ENCODE results near the gene NF2.
A peak's percentile ranks its signal among the peaks of the same experiment; 100 is the strongest.

The NF2 gene

DNA sequence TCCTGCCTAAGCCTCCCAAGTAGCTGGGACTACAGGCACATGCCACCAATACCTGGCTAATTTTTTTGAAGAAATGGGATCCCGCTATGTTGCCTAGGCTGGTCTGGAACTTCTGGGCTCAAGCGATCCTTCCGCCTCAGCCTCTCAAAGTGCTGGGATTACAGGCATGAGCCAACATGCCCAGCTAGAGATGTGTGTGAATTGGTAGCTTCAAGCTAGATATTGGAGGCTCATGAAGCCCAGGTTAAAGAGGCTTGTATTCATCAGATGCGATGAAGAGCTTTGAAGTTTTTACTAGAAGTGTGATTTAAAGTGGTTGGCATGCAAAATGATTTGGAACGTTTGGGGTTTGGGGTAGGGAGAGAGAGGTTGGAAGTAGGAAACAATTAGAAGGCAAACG, 19.6 kb downstream of the NF2 start:
- H3F3A ChIP-seq (ENCODE audit: insufficient read depth), result no peaks in the 10 kb centered on the region
- TF ChIP-seq, protein P1, sequence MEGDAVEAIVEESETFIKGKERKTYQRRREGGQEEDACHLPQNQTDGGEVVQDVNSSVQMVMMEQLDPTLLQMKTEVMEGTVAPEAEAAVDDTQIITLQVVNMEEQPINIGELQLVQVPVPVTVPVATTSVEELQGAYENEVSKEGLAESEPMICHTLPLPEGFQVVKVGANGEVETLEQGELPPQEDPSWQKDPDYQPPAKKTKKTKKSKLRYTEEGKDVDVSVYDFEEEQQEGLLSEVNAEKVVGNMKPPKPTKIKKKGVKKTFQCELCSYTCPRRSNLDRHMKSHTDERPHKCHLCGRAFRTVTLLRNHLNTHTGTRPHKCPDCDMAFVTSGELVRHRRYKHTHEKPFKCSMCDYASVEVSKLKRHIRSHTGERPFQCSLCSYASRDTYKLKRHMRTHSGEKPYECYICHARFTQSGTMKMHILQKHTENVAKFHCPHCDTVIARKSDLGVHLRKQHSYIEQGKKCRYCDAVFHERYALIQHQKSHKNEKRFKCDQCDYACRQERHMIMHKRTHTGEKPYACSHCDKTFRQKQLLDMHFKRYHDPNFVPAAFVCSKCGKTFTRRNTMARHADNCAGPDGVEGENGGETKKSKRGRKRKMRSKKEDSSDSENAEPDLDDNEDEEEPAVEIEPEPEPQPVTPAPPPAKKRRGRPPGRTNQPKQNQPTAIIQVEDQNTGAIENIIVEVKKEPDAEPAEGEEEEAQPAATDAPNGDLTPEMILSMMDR (IDR thresholded peaks at IDR 0.05; ENCODE audit: insufficient read depth, low read length, poor library complexity, severe bottlenecking), result no peak
- H3K4me2 ChIP-seq (ENCODE audit: low read depth, low read length, poor library complexity, severe bottlenecking), result no peak overlapping the region
- H3K9ac ChIP-seq (ENCODE audit: low read length), result no peak overlapping the region
- H3K27me3 ChIP-seq (ENCODE audit: low read length), result no peaks in the 10 kb centered on the region
- peaks cover 8% of the 10 kb centered on the region; the same call in 1 of the 2 replicates for H4K20me1 ChIP-seq (ENCODE audit: low read depth, low read length)
- H2AFZ ChIP-seq (ENCODE audit: low read depth, low read length, severe bottlenecking), result no peak overlapping the region
- no peaks in the 10 kb centered on the region for H3K36me3 ChIP-seq (ENCODE audit: low read length)
- H3K9me3 ChIP-seq (ENCODE audit: insufficient read depth, low read length), result no peaks in the 10 kb centered on the region
- H3K27ac ChIP-seq (ENCODE audit: low read depth, low read length), result no peak overlapping the region
- H3K4me3 ChIP-seq (ENCODE audit: insufficient read depth, low read length, poor library complexity, severe bottlenecking), result no peak overlapping the region
- H3K9me2 ChIP-seq (replicated peaks; ENCODE audit: insufficient read depth, low read length), result no peaks in the 10 kb centered on the region
- H3K79me2 ChIP-seq (ENCODE audit: insufficient read depth, low read length), result peaks cover 50% of the 10 kb centered on the region

DNA sequence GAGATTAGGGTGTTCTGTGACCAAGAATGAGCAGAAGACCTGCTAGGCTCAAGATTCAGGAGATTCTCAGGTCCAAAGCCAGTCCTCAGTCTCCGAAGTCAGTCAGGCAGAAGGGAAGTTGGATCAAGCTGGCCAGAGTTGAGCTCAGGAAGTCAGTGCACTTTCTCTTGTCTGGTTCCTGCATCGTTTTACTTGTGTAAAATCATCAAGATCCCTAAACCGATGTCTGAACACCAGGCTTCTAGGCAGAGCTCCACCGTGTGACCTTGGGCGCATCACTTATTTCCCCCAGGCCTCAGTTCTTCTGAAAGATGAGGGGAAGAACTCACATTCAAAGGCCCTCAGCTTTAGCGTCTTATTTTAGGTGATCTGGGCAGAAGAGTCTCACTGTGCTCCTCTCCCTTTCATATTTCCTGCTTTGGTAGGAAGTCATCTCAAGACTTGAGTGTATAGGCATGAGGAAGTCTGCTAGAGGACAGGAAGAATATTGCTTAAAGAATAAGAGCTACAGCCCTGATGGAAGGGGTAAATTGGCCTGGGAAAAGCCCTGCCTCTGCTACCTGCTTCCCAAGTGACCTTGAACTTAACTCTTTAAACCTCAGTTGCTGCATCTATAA, 20.2 kb downstream of the NF2 start:
- H2AFZ ChIP-seq (ENCODE audit: low read depth, low read length, severe bottlenecking), result no peak overlapping the region
- no peaks in the 10 kb centered on the region for H3F3A ChIP-seq (ENCODE audit: insufficient read depth)
- no peak overlapping the region for H3K4me2 ChIP-seq (ENCODE audit: low read depth, low read length, poor library complexity, severe bottlenecking)
- no peaks in the 10 kb centered on the region for H3K27me3 ChIP-seq (ENCODE audit: low read length)
- no peak overlapping the region for H3K4me3 ChIP-seq (ENCODE audit: insufficient read depth, low read length, poor library complexity, severe bottlenecking)
- H3K9me2 ChIP-seq (replicated peaks; ENCODE audit: insufficient read depth, low read length), result no peaks in the 10 kb centered on the region
- H3K79me2 ChIP-seq (ENCODE audit: insufficient read depth, low read length), result peaks cover 51% of the 10 kb centered on the region
- no peaks in the 10 kb centered on the region for H3K36me3 ChIP-seq (ENCODE audit: low read length)
- H3K27ac ChIP-seq (ENCODE audit: low read depth, low read length), result no peak overlapping the region
- H3K9ac ChIP-seq (ENCODE audit: low read length), result no peak overlapping the region
- H4K20me1 ChIP-seq (ENCODE audit: low read depth, low read length), result peaks cover 8% of the 10 kb centered on the region; the same call in 1 of the 2 replicates
- H3K9me3 ChIP-seq (ENCODE audit: insufficient read depth, low read length), result no peaks in the 10 kb centered on the region
- TF ChIP-seq, protein P1 (IDR thresholded peaks at IDR 0.05; ENCODE audit: insufficient read depth, low read length, poor library complexity, severe bottlenecking), result no peak
- no peak for TF ChIP-seq EZH2phosphoT487 (conservative IDR thresholded peaks at IDR 0.05; ENCODE audit: low read length)

DNA sequence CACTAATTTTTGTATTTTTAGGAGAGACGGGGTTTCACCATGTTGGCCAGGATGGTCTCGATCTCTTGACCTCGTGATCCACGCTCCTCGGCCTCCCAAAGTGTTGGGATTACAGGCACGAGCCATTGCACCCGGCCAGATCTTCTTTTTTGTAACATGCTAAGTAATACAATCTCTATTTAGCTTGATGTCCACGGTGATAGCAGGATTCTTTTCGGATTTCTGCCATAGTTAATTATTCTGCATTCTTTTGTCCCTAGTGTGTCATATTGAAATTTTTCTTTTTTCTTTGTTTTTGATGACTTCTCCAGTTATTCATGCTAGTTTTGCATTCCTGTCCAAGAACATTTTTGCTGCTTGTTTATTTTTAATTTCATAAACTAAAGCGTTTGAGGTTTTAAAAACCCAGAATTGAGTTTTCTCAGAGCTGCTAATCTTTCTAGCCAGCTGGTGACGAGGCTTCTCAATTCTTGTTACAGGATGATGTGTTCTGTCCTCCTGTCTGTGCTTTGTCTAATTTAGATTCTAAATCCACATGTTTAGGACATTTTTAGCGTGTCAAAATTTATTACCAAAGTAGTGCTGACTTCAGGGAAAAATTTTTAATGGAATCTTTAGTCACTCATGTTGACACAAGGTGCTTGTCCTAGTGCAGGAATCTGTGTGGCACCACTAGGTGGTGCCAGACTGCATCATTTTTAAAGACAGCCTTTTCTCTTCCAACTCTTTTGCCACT, 21.8 kb downstream of the NF2 start:
- Histone ChIP-seq H3K9me3 (ENCODE audit: insufficient read depth, low read length) (no peaks in the 10 kb centered on the region), H3F3A (ENCODE audit: insufficient read depth) (no peaks in the 10 kb centered on the region), H3K4me2 (ENCODE audit: low read depth, low read length, poor library complexity, severe bottlenecking) (no peak overlapping the region), H3K27me3 (ENCODE audit: low read length) (no peaks in the 10 kb centered on the region), H3K36me3 (ENCODE audit: low read length) (no peaks in the 10 kb centered on the region), H3K4me3 (ENCODE audit: insufficient read depth, low read length, poor library complexity, severe bottlenecking) (no peak overlapping the region), H4K20me1 (ENCODE audit: low read depth, low read length) (peaks cover 8% of the 10 kb centered on the region; the same call in 1 of the 2 replicates), H3K27ac (ENCODE audit: low read depth, low read length) (no peak overlapping the region), H3K9ac (ENCODE audit: low read length) (no peak overlapping the region), H3K79me2 (ENCODE audit: insufficient read depth, low read length) (peaks cover 62% of the 10 kb centered on the region), H3K9me2 (replicated peaks; ENCODE audit: insufficient read depth, low read length) (no peaks in the 10 kb centered on the region), H2AFZ (ENCODE audit: low read depth, low read length, severe bottlenecking) (no peak overlapping the region)
- TF ChIP-seq, protein P1 (IDR thresholded peaks at IDR 0.05; ENCODE audit: insufficient read depth, low read length, poor library complexity, severe bottlenecking), result peak; percentile 91
- TF ChIP-seq EZH2phosphoT487 (conservative IDR thresholded peaks at IDR 0.05; ENCODE audit: low read length), result no peak
